Mucosa of descending colon (tissue), 3 donors: ENCODE measurements around the gene NRROS. TPM values are rescaled to one million over a fixed set of nuclear protein-coding genes. Genes with fewer than 3 reads are reported as not detected.

Source experiments
- ATAC-seq: fragments of 200-7000 bp; cut with Tn5 transposase; one replicate; pipeline ENCODE4 v1.9.1; 2020; ENCODE audit warnings: mild to moderate bottlenecking, moderate library complexity
- DNase-seq, 3 donors: peaks; one replicate each; pipeline ENCODE4 v3.0.0-alpha.2; 2020
- H3K36me3 ChIP-seq: fragments of 200-600 bp; one replicate; pipeline ENCODE4 v1.8.0; 2021; ENCODE audit warnings: low read depth, mild to moderate bottlenecking
- H3K4me1 ChIP-seq: fragments of 200-600 bp; one replicate; pipeline ENCODE4 v1.8.0; 2021; ENCODE audit warnings: low read depth, mild to moderate bottlenecking
- H3K4me3 ChIP-seq: fragments of 200-600 bp; one replicate; pipeline ENCODE4 v1.8.0; 2021; ENCODE audit warnings: mild to moderate bottlenecking
- H3K9me3 ChIP-seq: fragments of 200-600 bp; one replicate; pipeline ENCODE4 v1.8.0; 2021; ENCODE audit warnings: mild to moderate bottlenecking
- CTCF ChIP-seq: fragments of 200-600 bp; IDR thresholded peaks from one replicate; pipeline ENCODE4 v1.8.0; 2022; ENCODE audit warnings: antibody characterized with exemption, mild to moderate bottlenecking
- intact Hi-C, 2 donors: fragments of 100-400 bp; cut with DNase I in 1 of 2; cut with micrococcal nuclease in 1 of 2; formaldehyde crosslinking; loops; one replicate each; pipeline versions ENCODE4 v1.11.0 to v1.11.1; 2022; cut with DNase I, micrococcal nuclease
- total RNA-seq, 3 donors: library from RNA; stranded (reverse); fragmentation: NEBNext Ultra II Directional in 2 of 3; extraction: Animal tissue kit (Norgen Biotek cat#: 25700) in 2 of 3; gene quantifications; one replicate each; pipeline versions ENCODE4 v1.2.1 to v1.2.4, GENCODE V29; 2021 to 2023
- donor health status: DM: no; HTN: no; CAD: no; lungs with moderate emphysema.
- donor health status: DM: no; HTN: no; CAD: no.
- donor health status: DM: no; HTN: yes; CAD: no.

Gene NRROS
- total RNA-seq, 3 donors from 2014 or later, result 1.1 to 6.0 (median 5.4) TPM

DNA sequence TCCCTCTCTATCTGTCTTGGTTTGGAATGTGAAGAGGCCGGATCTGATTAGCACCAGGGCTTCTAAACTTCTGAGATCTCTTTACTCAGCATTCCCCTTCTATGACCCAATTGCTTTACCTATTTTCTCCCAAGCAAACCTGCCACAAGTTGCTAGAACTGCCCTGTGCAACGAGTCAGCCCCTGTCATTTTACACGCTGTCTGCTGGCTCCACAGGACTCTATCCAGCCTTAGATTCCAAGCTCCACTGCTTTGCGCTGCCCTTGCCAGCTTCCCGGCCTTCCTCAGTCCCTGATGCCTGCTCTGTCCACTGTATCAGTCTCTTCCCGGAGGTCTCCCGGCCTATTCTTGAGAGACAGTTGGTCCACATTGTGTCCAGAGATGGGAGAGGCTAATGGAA, 60.3 kb downstream of the NRROS start:
- intact Hi-C loops, result no loop called here

GRCh38 chr3:196700801-196701200, 61.3 kb downstream of the NRROS start:
- intact Hi-C loops, result no loop called here
- Histone ChIP-seq H3K36me3 (no peaks in the 10 kb centered on the region), H3K4me3 (no peak overlapping the region), H3K4me1 (no peaks in the 10 kb centered on the region), H3K9me3 (no peaks in the 10 kb centered on the region)
- ATAC-seq (no peak), DNase-seq (no peak)
- TF ChIP-seq CTCF, result no peak

More for the DNA sequence above, 60.3 kb downstream of the NRROS start:
- no peaks in the 10 kb centered on the region for H3K36me3 ChIP-seq
- no peaks in the 10 kb centered on the region for H3K4me1 ChIP-seq
- no peak overlapping the region for H3K4me3 ChIP-seq
- ATAC-seq, result no peak
- no peaks in the 10 kb centered on the region for H3K9me3 ChIP-seq
- DNase-seq, result no peak
- TF ChIP-seq CTCF, result no peak

DNA sequence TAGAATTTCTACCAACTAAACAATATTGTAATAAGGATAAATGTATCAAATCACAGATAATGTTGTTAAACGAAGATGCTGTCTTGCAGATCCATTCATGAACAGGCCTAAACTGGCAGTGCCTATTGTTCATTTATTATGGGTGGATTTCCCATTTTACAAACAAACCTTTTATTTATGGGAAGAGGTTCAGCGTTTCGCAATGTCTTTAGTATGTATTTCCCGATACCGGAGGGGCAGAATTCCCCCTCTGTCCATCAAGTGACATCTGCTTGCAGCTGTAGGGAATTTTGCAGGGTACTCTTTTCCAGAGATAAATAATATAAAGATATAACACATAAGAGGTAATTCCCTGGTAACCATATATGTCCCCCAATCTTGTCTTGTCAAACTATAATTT, 66.8 kb downstream of the NRROS start:
- no peaks in the 10 kb centered on the region for H3K36me3 ChIP-seq
- TF ChIP-seq CTCF, result no peak
- ATAC-seq (no peak), DNase-seq (no peak)
- peaks cover 3% of the 10 kb centered on the region for H3K4me1 ChIP-seq
- no peak overlapping the region for H3K4me3 ChIP-seq
- no peaks in the 10 kb centered on the region for H3K9me3 ChIP-seq
- intact Hi-C loops, result no loop called here

DNA sequence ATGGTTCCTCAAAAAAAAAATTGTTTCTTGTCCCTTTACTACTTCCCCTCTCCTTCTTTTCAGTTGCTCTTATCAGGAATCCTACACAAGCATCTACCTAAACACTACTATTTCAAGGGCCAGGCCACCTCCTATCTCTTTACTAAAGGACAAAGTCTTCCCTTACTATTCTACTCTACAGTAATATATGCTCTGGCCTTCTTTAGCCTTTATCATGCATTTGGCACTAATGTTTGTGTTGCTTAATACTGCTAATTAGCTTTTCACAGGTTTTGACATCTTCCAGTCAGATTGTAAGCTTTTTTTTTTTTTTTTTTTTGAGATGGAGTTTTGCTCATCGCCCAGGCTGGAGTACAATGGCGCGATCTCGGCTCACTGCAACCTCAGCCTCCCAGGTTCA, 67.2 kb downstream of the NRROS start:
- ATAC-seq, result no peak
- H3K4me1 ChIP-seq, result peaks cover 7% of the 10 kb centered on the region
- intact Hi-C loops, result no loop called here
- no peak for DNase-seq
- no peak for TF ChIP-seq CTCF
- H3K9me3 ChIP-seq, result no peaks in the 10 kb centered on the region
- H3K36me3 ChIP-seq, result no peaks in the 10 kb centered on the region
- H3K4me3 ChIP-seq, result no peak overlapping the region

GRCh38 chr3:196707566-196707965, 68.1 kb downstream of the NRROS start:
- no peaks in the 10 kb centered on the region for H3K9me3 ChIP-seq
- intact Hi-C loops, result no loop called here
- TF ChIP-seq CTCF, result no peak
- DNase-seq (no peak), ATAC-seq (no peak)
- H3K36me3 ChIP-seq, result no peaks in the 10 kb centered on the region
- no peak overlapping the region for H3K4me3 ChIP-seq
- H3K4me1 ChIP-seq, result peaks cover 8% of the 10 kb centered on the region

DNA sequence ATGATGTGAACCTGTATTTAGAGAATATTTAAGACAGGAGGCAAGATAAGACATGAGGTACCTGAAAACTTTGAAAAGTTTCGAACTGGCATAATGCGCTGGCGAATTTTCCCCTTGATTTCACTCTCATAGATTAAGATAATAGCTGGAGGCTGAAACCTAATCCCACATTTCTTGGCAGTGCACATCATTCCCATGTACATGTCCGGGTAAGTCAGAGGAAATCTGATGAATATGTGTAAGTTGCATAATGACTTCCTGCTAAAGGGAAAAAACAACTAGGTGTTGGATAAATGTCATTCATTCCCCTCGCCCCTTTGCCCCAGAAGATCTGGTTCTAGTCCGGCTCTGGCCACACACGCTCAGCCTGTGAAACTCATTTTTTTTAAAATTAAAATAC, 69.0 kb downstream of the NRROS start:
- ATAC-seq, result no peak

More for the DNA sequence above, 69.0 kb downstream of the NRROS start:
- no peak for DNase-seq
- Histone ChIP-seq H3K4me3 (no peak overlapping the region), H3K9me3 (no peaks in the 10 kb centered on the region), H3K4me1 (peaks cover 12% of the 10 kb centered on the region), H3K36me3 (no peaks in the 10 kb centered on the region)
- intact Hi-C loops, result no loop called here
- TF ChIP-seq CTCF, result no peak
